ENCODE measurements around the gene IL17REL.
A peak's percentile ranks its signal among the peaks of the same experiment; 100 is the strongest.

Gene IL17REL

GRCh38 chr22:50046019-50046415 is 33.5 kb upstream of the IL17REL start:
- DNase-seq (ENCODE audit: low spot score), result no peak

GRCh38 chr22:50045211-50046018 is 32.9 kb upstream of the IL17REL start:
- no peak for DNase-seq (ENCODE audit: low spot score)

GRCh38 chr22:50044485-50045118 is 32.0 kb upstream of the IL17REL start:
- DNase-seq (ENCODE audit: low spot score), result no peak

- no peak for DNase-seq (ENCODE audit: low spot score)
These were observed 28.9 kb upstream of the IL17REL start for GRCh38 chr22:50041361-50042065.

- DNase-seq (ENCODE audit: low spot score), result no peak
These were observed 28.2 kb upstream of the IL17REL start for GRCh38 chr22:50040717-50041116.

- no peak for DNase-seq (ENCODE audit: low spot score)
These were observed 27.3 kb upstream of the IL17REL start for GRCh38 chr22:50039669-50040443.

GRCh38 chr22:50035976-50036724 is 23.6 kb upstream of the IL17REL start:
- no peak for DNase-seq (ENCODE audit: low spot score)

GRCh38 chr22:50035131-50035881 is 22.7 kb upstream of the IL17REL start:
- no peak for DNase-seq (ENCODE audit: low spot score)

GRCh38 chr22:50034126-50035081 is 21.8 kb upstream of the IL17REL start:
- DNase-seq (ENCODE audit: low spot score), result no peak

- no peak for DNase-seq (ENCODE audit: low spot score)
These were observed 20.5 kb upstream of the IL17REL start for GRCh38 chr22:50032941-50033601.

GRCh38 chr22:50032109-50032871 is 19.7 kb upstream of the IL17REL start:
- DNase-seq (ENCODE audit: low spot score), result no peak

GRCh38 chr22:50031189-50032091 is 18.9 kb upstream of the IL17REL start:
- no peak for DNase-seq (ENCODE audit: low spot score)

GRCh38 chr22:50030297-50031188 is 18.0 kb upstream of the IL17REL start:
- peak; percentile 78 for DNase-seq (ENCODE audit: low spot score)

- peak; percentile 64 for DNase-seq (ENCODE audit: low spot score)
These were observed 15.3 kb upstream of the IL17REL start for GRCh38 chr22:50027639-50028537.

GRCh38 chr22:50025993-50026392 is 13.4 kb upstream of the IL17REL start:
- no peak for DNase-seq (ENCODE audit: low spot score)

Data from kidney tubule cell (primary cell).